Activated CD4-positive, alpha-beta T cell treated with anti-CD3 and anti-CD28 coated beads for 4 hours (primary cell): Measurements from ENCODE around the gene MFF.
A peak's percentile ranks its signal among the peaks of the same experiment; 100 is the strongest.
"Not testable (repeated sequence)": the region's sequence is repeated elsewhere in the genome, so short reads cannot be mapped to it uniquely, and the experiment has no call there.

Experiments
- DNase-seq, 2 donors: peaks; one replicate each; pipeline ENCODE4 v3.0.0-alpha.2; 2020

The MFF gene

GRCh38 chr2:227378371-227378782 is 53.3 kb downstream of the MFF start:
- no peak for DNase-seq

GRCh38 chr2:227379095-227379494 is 54.0 kb downstream of the MFF start, which contains the start of gene TM4SF20:
TM4SF20 (minus strand) TSS chr2:227379306; CDS start chr2:227379268, 38 bp downstream.
- DNase-seq, result no peak

GRCh38 chr2:227382241-227382835 is 57.3 kb downstream of the MFF start:
- DNase-seq, result peak in 1 of 2 donors; percentile 16

GRCh38 chr2:227383686-227384085 is 58.6 kb downstream of the MFF start:
- no peak for DNase-seq

- DNase-seq, result no peak
Observed at GRCh38 chr2:227386630-227387029, 61.6 kb downstream of the MFF start.

GRCh38 chr2:227387583-227387982 is 62.5 kb downstream of the MFF start, which contains the start of gene SCYGR1:
SCYGR1 (minus strand) TSS chr2:227387949; CDS start chr2:227387949, 0 bp downstream.
- DNase-seq, result not testable (repeated sequence)

GRCh38 chr2:227388537-227389011 is 63.5 kb downstream of the MFF start:
- no peak for DNase-seq

- no peak for DNase-seq
Observed at GRCh38 chr2:227389231-227389630, 64.2 kb downstream of the MFF start.

GRCh38 chr2:227389661-227390060 is 64.6 kb downstream of the MFF start:
- no peak for DNase-seq

GRCh38 chr2:227390468-227391256 is 65.6 kb downstream of the MFF start:
- no peak for DNase-seq

- no peak for DNase-seq
Observed at GRCh38 chr2:227394401-227394800, 69.3 kb downstream of the MFF start.

GRCh38 chr2:227395556-227395955 is 70.5 kb downstream of the MFF start:
- DNase-seq, result no peak

GRCh38 chr2:227397562-227397961 is 72.5 kb downstream of the MFF start:
- no peak for DNase-seq

- DNase-seq, result no peak
Observed at GRCh38 chr2:227398684-227399670, 73.9 kb downstream of the MFF start.

GRCh38 chr2:227401550-227401949 is 76.5 kb downstream of the MFF start:
- DNase-seq, result no peak

- DNase-seq, result no peak
Observed at GRCh38 chr2:227402321-227402720, 77.3 kb downstream of the MFF start.

GRCh38 chr2:227402959-227403358 is 77.9 kb downstream of the MFF start:
- DNase-seq, result no peak

- no peak for DNase-seq
Observed at GRCh38 chr2:227404585-227405271, 79.7 kb downstream of the MFF start.

- DNase-seq, result no peak
Observed at GRCh38 chr2:227406177-227407031, 81.4 kb downstream of the MFF start.
